Measurements from ENCODE around the gene NATD1. TPM values are rescaled to one million over a fixed set of nuclear protein-coding genes. Genes with fewer than 3 reads are reported as not detected.

The NATD1 gene
- total RNA-seq, 1 donor from 2014 or later = 19.1 TPM

GRCh38 chr17:21191698-21192097 lies 61.5 kb downstream of the NATD1 start:
- ATAC-seq (ENCODE audit: poor library complexity) = no peak
- DNase-seq = no peak
- intact Hi-C loops (cut with DNase I) = no loop called here

DNA sequence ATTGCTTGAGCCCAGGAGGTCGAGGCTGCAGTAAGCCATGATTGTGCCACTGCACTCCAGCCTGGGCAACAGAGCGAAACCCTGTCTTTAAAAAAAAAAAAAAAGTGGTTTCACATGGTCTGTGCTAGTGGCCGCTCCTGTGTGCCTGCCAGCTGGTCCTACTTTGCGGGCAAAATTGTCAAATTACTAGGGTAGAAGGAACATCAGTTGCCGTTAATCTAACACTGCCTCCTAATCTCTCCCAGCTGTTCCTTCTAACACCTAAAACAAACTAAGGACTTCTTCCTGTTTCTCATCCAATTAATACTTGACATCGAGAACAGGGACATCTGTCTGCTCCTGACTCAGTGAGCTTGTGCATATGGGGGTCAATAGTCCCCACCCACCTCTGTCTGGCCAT lies 63.1 kb downstream of the NATD1 start:
- no peak for DNase-seq
- no peak for ATAC-seq (ENCODE audit: poor library complexity)
- intact Hi-C loops (cut with DNase I) = no loop called here

DNA sequence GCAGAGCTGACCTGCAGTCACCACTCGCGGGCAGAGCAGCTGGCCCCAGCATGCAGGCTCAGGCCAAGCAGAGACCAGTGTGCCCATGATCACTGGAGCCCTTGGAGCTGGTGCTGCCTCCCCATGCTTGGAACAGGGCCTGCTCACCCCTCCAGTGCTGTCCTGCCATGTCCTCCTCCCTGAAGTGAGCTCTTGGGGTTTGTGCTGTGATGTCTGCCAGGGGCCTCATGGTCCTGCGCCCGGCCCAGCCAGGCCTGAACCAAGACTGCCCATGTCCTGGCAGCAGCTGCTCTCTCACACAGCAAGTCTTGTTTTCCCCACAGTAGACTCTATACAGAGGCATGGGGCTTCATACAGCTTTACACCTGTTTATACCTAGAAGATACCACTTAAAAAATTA lies 63.8 kb downstream of the NATD1 start:
- no peak for DNase-seq
- intact Hi-C loops (cut with DNase I) = no loop called here
- ATAC-seq (ENCODE audit: poor library complexity) = no peak

Other genes starting within 250 kb of the NATD1 start
- 139 TPM for gene USP22, start 210.4 kb downstream of the NATD1 start, total RNA-seq
- 22.4 TPM for gene DHRS7B, start 126.4 kb downstream of the NATD1 start, total RNA-seq
- 31.9 TPM for gene TMEM11, start 39.2 kb downstream of the NATD1 start, total RNA-seq
- 30.8 TPM for gene MAP2K3, start 31.3 kb upstream of the NATD1 start, total RNA-seq
- 12.2 TPM for gene KCNJ12, start 122.9 kb upstream of the NATD1 start, total RNA-seq